AG04450 (cell line): ENCODE results near the gene HBM. TPM values are rescaled to one million over a fixed set of nuclear protein-coding genes. Genes with fewer than 3 reads are reported as not detected.
"Not testable (repeated sequence)": the region's sequence is repeated elsewhere in the genome, so short reads cannot be mapped to it uniquely, and the experiment has no call there.

Source experiments
- CTCF ChIA-PET: fragments of 300-600, 350-600 bp; formaldehyde crosslinking; extraction: SDS; loops from one replicate; lab custom pipeline; 2022; ENCODE audit warnings: antibody characterized with exemption, inconsistent platforms; lab: Charles Lee
- POLR2A ChIA-PET: fragments of 350-600 bp; formaldehyde crosslinking; extraction: SDS; loops from one replicate; lab custom pipeline; 2021; ENCODE audit warnings: antibody characterized with exemption, inconsistent platforms; lab: Yijun Ruan, JAX
- DNase-seq: peaks from one replicate; pipeline ENCODE4 v3.0.0-alpha.2; 2011; ENCODE audit warnings: low read depth, low spot score
- H3K27ac ChIP-seq: one replicate; pipeline ENCODE4 v1.5.1; 2012; ENCODE audit warnings: low read depth, low read length, control low read depth
- H3K27me3 ChIP-seq: one replicate; pipeline ENCODE4 v1.6.0; 2012; ENCODE audit warnings: low read length; ENCODE audit not compliant: control insufficient read depth, insufficient read depth
- H3K4me3 ChIP-seq: 2 replicates; pipeline ENCODE4 v1.5.1; 2011; ENCODE audit warnings: mild to moderate bottlenecking, low read depth, low read length, control low read depth
- H3K9me3 ChIP-seq: 2 replicates; pipeline ENCODE4 v1.5.1; 2012; ENCODE audit warnings: low read length; ENCODE audit not compliant: control insufficient read depth, insufficient read depth
- polyA plus RNA-seq: library from polyadenylated mRNA; depleted of rRNA; stranded (reverse); fragments of >200 nt; gene quantifications from 2 replicates; pipeline ENCODE4 v1.2.3, GENCODE V29; 2011
- TF ChIP-seq, protein P1 (sequence below): IDR thresholded peaks from 2 replicates; pipeline ENCODE4 v1.5.1; 2011; ENCODE audit warnings: low read depth, low read length, control low read depth, inconsistent platforms

Gene HBM
- polyA plus RNA-seq, 1 experiment, result not detected

- not testable (repeated sequence) for H3K9me3 ChIP-seq, H3K4me3 ChIP-seq, H3K27ac ChIP-seq, DNase-seq
- ChIA-PET CTCF (interaction anchor here (0.6 kb wide), 1 partner anchor 35 kb away, joined by 8 read pairs; no protein-coding TSS in a partner anchor), POLR2A (interaction anchor here (0.7 kb wide), 1 partner anchor 57 kb away, joined by 5 read pairs; no protein-coding TSS in a partner anchor)
- H3K27me3 ChIP-seq, result peaks cover 38% of the 10 kb centered on the region
Observed at GRCh38 chr16:173928-174769, 8.4 kb downstream of the HBM start.

DNA sequence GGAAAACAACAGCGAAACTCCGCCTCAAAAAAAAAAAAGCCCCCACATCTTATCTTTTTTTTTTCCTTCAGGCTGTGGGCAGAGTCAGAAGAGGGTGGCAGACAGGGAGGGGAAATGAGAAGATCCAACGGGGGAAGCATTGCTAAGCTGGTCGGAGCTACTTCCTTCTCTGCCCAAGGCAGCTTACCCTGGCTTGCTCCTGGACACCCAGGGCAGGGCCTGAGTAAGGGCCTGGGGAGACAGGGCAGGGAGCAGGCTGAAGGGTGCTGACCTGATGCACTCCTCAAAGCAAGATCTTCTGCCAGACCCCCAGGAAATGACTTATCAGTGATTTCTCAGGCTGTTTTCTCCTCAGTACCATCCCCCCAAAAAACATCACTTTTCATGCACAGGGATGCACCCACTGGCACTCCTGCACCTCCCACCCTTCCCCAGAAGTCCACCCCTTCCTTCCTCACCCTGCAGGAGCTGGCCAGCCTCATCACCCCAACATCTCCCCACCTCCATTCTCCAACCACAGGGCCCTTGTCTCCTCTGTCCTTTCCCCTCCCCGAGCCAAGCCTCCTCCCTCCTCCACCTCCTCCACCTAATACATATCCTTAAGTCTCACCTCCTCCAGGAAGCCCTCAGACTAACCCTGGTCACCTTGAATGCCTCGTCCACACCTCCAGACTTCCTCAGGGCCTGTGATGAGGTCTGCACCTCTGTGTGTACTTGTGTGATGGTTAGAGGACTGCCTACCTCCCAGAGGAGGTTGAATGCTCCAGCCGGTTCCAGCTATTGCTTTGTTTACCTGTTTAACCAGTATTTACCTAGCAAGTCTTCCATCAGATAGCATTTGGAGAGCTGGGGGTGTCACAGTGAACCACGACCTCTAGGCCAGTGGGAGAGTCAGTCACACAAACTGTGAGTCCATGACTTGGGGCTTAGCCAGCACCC is 9.5 kb downstream of the HBM start:
- CTCF ChIA-PET, result interaction anchor here (0.6 kb wide), 1 partner anchor 34 kb away, joined by 8 read pairs; no protein-coding TSS in a partner anchor
- DNase-seq, result no peak
- Histone ChIP-seq H3K27me3 (peaks cover 46% of the 10 kb centered on the region), H3K27ac (no peak overlapping the region), H3K9me3 (no peaks in the 10 kb centered on the region), H3K4me3 (no peak overlapping the region)
- TF ChIP-seq, protein P1, sequence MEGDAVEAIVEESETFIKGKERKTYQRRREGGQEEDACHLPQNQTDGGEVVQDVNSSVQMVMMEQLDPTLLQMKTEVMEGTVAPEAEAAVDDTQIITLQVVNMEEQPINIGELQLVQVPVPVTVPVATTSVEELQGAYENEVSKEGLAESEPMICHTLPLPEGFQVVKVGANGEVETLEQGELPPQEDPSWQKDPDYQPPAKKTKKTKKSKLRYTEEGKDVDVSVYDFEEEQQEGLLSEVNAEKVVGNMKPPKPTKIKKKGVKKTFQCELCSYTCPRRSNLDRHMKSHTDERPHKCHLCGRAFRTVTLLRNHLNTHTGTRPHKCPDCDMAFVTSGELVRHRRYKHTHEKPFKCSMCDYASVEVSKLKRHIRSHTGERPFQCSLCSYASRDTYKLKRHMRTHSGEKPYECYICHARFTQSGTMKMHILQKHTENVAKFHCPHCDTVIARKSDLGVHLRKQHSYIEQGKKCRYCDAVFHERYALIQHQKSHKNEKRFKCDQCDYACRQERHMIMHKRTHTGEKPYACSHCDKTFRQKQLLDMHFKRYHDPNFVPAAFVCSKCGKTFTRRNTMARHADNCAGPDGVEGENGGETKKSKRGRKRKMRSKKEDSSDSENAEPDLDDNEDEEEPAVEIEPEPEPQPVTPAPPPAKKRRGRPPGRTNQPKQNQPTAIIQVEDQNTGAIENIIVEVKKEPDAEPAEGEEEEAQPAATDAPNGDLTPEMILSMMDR, result no peak
- POLR2A ChIA-PET, result interaction anchor here (0.7 kb wide), 1 partner anchor 58 kb away, joined by 5 read pairs; no protein-coding TSS in a partner anchor

GRCh38 chr16:176006-176405 is 10.2 kb downstream of the HBM start:
- peaks cover 46% of the 10 kb centered on the region for H3K27me3 ChIP-seq
- POLR2A ChIA-PET, H3K4me3 ChIP-seq, H3K27ac ChIP-seq, CTCF ChIA-PET, H3K9me3 ChIP-seq, DNase-seq: not testable (repeated sequence)

DNA sequence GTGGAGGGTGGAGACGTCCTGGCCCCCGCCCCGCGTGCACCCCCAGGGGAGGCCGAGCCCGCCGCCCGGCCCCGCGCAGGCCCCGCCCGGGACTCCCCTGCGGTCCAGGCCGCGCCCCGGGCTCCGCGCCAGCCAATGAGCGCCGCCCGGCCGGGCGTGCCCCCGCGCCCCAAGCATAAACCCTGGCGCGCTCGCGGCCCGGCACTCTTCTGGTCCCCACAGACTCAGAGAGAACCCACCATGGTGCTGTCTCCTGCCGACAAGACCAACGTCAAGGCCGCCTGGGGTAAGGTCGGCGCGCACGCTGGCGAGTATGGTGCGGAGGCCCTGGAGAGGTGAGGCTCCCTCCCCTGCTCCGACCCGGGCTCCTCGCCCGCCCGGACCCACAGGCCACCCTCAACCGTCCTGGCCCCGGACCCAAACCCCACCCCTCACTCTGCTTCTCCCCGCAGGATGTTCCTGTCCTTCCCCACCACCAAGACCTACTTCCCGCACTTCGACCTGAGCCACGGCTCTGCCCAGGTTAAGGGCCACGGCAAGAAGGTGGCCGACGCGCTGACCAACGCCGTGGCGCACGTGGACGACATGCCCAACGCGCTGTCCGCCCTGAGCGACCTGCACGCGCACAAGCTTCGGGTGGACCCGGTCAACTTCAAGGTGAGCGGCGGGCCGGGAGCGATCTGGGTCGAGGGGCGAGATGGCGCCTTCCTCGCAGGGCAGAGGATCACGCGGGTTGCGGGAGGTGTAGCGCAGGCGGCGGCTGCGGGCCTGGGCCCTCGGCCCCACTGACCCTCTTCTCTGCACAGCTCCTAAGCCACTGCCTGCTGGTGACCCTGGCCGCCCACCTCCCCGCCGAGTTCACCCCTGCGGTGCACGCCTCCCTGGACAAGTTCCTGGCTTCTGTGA is 11.0 kb downstream of the HBM start, which contains the start of gene HBA1:
Gene HBA1, plus strand, starts transcription at position 204 of the 906 bp plus-strand sequence. Its CDS starts 37 bp downstream, at position 241.
- POLR2A ChIA-PET, result not testable (repeated sequence)
- CTCF ChIA-PET, result interaction anchor here (0.7 kb wide), 1 partner anchor 43 kb away, joined by 7 read pairs; no protein-coding TSS in a partner anchor

GRCh38 chr16:177394-177822 is 11.6 kb downstream of the HBM start:
- ChIA-PET CTCF (interaction anchor here (0.7 kb wide), 1 partner anchor 42 kb away, joined by 7 read pairs; no protein-coding TSS in a partner anchor), POLR2A (no interaction called here)
- DNase-seq, result no peak
- TF ChIP-seq, protein P1, result no peak
- Histone ChIP-seq H3K4me3 (no peak overlapping the region), H3K9me3 (no peaks in the 10 kb centered on the region), H3K27ac (no peak overlapping the region), H3K27me3 (peaks cover 44% of the 10 kb centered on the region)

More for the DNA sequence above, 11.0 kb downstream of the HBM start, which contains the start of gene HBA1:
- not testable (repeated sequence) for H3K27ac ChIP-seq, H3K9me3 ChIP-seq, DNase-seq, H3K4me3 ChIP-seq
- H3K27me3 ChIP-seq, result peaks cover 45% of the 10 kb centered on the region
